Lower leg skin (tissue), 4 donors: ENCODE measurements around the gene NRK. TPM values are rescaled to one million over a fixed set of nuclear protein-coding genes. Genes with fewer than 3 reads are reported as not detected.

Source experiments
- DNase-seq, 2 donors: peaks; one replicate each; pipeline ENCODE4 v3.0.0-alpha.2; 2019; ENCODE audit warnings: low spot score in 2 of 2
- H3K4me3 ChIP-seq: fragments of 200-600 bp; sonication (generic); 2 replicates; pipeline ENCODE4 v1.5.1; 2017; ENCODE audit warnings: mild to moderate bottlenecking, low read depth; ENCODE audit not compliant: poor library complexity, severe bottlenecking
- POLR2A ChIP-seq, 2 donors: fragments of 450-650 bp; IDR thresholded peaks; one replicate each; pipeline ENCODE4 v1.6.1; 2016 to 2017; ENCODE audit warnings: antibody characterized with exemption in 2 of 2, mild to moderate bottlenecking in 1 of 2, moderate library complexity in 1 of 2
- WGBS, 2 donors: methylation state at CpG; one replicate each; pipeline ENCODE4 v1.1.5; 2018; 5-methylcytosine and 5-hydroxymethylcytosine counted together
- intact Hi-C: fragments of 100-400 bp; cut with DNase I; formaldehyde crosslinking; loops from one replicate; pipeline ENCODE4 v1.15.0; 2023; ENCODE audit warnings: low total_unique reads
- total RNA-seq, 4 donors: library from RNA; depleted of rRNA; stranded (reverse); fragments of >200 nt; gene quantifications; one replicate each; pipeline ENCODE4 v1.1.0, GENCODE V29; 2016
- TF ChIP-seq, protein P1 (sequence below), 3 donors: fragments of 450-650 bp; IDR thresholded peaks; one replicate each; pipeline ENCODE4 v1.5.1; 2016; ENCODE audit warnings: antibody characterized with exemption in 3 of 3, mild to moderate bottlenecking in 3 of 3, moderate library complexity in 2 of 3

Gene NRK
- total RNA-seq, 4 donors from 2014 or later = 0.05 to 0.42 (median 0.26) TPM; not detected in 1

DNA sequence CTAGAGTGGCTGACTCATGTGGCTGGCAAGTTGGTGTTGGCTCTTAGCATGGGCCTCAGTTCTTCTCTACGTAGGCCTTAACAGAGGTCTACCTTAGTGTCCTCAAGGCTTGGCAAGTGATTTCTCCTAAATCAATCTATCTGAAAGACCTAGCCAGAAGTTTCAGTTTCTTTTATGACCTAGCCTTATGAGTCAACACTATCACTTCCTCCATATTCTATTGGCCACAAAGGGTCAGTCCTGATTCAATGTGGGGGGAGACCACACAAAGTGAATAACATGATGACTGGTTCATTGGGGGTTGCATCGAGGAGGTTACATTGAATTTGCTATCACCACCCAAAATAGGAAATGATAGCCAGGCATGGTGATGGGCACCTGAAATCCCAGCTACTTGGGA, 5.8 kb upstream of the NRK start:
- WGBS, 2 donors = 63 to 86% methylated on average over 2 of the region's 2 CpGs
- intact Hi-C loops = no loop called here
- H3K4me3 ChIP-seq = no peak overlapping the region
- DNase-seq = no peak
- TF ChIP-seq, protein P1, sequence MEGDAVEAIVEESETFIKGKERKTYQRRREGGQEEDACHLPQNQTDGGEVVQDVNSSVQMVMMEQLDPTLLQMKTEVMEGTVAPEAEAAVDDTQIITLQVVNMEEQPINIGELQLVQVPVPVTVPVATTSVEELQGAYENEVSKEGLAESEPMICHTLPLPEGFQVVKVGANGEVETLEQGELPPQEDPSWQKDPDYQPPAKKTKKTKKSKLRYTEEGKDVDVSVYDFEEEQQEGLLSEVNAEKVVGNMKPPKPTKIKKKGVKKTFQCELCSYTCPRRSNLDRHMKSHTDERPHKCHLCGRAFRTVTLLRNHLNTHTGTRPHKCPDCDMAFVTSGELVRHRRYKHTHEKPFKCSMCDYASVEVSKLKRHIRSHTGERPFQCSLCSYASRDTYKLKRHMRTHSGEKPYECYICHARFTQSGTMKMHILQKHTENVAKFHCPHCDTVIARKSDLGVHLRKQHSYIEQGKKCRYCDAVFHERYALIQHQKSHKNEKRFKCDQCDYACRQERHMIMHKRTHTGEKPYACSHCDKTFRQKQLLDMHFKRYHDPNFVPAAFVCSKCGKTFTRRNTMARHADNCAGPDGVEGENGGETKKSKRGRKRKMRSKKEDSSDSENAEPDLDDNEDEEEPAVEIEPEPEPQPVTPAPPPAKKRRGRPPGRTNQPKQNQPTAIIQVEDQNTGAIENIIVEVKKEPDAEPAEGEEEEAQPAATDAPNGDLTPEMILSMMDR (IDR thresholded peaks at IDR 0.05) = no peak
- no peak for TF ChIP-seq POLR2A (IDR thresholded peaks at IDR 0.05)

DNA sequence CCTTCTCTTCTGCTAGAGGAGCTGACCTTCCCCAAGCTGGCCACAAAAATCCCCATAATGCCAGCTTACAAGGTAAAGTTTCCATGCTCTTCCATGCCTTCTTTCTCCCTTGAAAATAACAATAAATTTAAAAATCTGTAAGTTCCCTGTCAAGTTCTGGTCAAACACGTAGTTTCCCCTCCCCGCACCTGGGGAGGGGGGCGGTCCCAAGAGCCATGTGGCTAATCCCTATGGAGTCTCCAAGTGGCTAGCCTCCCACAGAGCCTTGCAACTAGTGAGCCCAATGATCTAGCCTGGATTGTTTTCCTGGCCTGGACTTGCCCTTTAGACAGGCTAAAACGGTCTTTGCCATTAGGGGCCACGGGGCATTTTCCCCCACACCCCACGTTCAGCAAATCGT, 2.1 kb upstream of the NRK start:
- WGBS, 2 donors = 39 to 53% methylated on average over 7 of the region's 7 CpGs
- DNase-seq = no peak
- no peak overlapping the region for H3K4me3 ChIP-seq
- TF ChIP-seq POLR2A (IDR thresholded peaks at IDR 0.05) = no peak
- TF ChIP-seq, protein P1 (IDR thresholded peaks at IDR 0.05) = no peak
- intact Hi-C loops = no loop called here

DNA sequence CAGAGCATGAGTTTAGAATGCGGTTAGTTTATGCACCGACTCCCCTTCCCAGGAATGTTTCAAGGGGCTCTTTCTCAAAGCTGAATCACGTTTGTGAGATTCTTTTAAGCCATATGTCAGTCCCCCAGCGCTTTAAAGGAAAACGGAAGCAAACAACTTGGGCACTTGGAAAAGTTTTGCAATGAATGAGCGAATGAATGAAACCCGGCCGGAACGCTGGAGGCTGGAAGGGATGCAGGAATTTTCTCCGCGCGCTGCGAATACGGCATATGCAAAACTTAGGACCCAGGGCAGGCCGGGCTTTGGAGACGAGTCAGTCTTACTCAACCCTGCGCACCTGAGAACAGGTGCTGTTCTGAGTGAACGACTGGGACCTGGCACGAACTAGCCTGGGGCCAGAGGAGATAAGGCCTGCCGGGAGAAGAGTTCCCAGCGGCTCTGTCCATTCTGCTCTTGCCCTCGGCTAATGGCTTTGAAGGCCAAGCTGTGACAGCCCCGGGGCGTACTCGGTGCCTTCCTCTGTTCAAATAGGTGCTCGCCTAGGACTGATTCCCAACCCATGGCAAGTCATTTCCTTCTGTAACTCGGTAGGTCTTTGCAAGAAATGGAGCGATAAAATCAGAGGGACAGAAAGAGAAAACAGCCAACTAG, 743 bp upstream of the NRK start:
- no peak for DNase-seq
- TF ChIP-seq, protein P1 (IDR thresholded peaks at IDR 0.05) = no peak
- TF ChIP-seq POLR2A (IDR thresholded peaks at IDR 0.05) = no peak
- intact Hi-C loops = no loop called here
- no peak overlapping the region for H3K4me3 ChIP-seq
- 3 to 31% methylated on average over 28 of the region's 28 CpGs for WGBS, 2 donors

DNA sequence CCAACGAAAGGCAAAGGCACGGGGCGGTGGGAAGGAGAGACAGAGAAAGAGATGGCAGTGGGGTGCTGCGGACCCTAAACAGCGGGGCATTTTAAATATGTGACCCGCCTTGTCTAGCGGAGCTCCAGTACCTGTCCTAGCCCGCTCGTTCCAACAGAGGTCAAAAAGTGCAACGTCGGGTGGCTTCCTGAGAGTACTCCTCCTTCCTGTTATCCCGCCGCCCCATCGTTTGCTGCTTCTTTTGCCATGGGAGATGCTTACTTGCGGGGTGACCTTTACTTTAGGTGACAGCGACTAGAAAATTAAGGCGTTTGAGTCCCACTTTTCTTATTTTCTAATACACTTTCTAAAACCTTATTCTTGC, 735 bp downstream of the NRK start:
- H3K4me3 ChIP-seq = no peak overlapping the region
- no peak for TF ChIP-seq POLR2A (IDR thresholded peaks at IDR 0.05)
- TF ChIP-seq, protein P1 (IDR thresholded peaks at IDR 0.05) = no peak
- DNase-seq = no peak
- WGBS, 2 donors = 7 to 40% methylated on average over 17 of the region's 17 CpGs
- intact Hi-C loops = no loop called here

DNA sequence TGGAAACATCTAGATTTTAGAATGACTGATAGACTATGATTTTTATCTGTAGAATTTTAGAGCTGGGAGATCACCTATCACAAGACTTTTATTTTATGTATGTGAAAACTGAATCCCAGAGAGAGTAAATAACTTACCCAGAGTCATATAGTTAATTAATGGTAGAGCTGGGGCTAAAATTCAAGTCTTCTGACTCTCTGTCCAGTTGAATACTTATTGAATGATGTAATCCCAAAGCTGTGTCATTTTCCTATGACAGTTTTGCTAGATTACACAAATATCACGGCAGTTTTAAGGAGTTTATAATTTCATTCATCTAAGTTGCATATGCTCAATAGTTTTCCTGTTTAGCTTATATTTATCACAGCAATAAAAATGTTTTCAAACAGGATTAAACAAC, 6.7 kb downstream of the NRK start:
- intact Hi-C loops = no loop called here
- H3K4me3 ChIP-seq = no peak overlapping the region
- WGBS, 2 donors = 61 to 66% methylated on average over 1 of the region's 1 CpG
- DNase-seq = no peak
- TF ChIP-seq POLR2A (IDR thresholded peaks at IDR 0.05) = no peak
- TF ChIP-seq, protein P1 (IDR thresholded peaks at IDR 0.05) = no peak

DNA sequence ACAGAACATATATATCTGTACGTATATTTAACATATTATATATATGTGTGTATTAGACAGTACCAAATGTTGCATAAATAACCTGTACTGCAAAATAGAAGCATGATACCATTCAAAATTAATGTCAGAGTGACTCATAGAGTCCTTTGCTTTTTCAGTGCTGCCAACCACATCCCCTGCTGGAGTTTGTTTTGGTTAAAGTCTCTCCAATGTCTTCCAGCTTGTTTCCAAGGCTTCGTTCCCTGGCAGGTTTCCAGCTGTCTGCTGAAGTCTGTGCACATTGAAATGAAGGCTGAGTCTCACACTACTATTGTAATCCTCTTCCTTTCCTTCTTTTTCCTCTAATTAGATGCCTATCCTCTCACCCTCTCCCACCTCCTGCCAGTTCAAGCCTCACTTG, 14.9 kb downstream of the NRK start:
- TF ChIP-seq, protein P1 (IDR thresholded peaks at IDR 0.05) = no peak
- no peak for TF ChIP-seq POLR2A (IDR thresholded peaks at IDR 0.05)
- no peak for DNase-seq
- intact Hi-C loops = no loop called here
- WGBS, 2 donors = 13 to 24% methylated on average over 2 of the region's 2 CpGs
- no peak overlapping the region for H3K4me3 ChIP-seq
